ENCODE data around the gene CNKSR3.

CNKSR3 gene

GRCh38 chr6:154462425-154462824, 48.1 kb downstream of the CNKSR3 start:
- H3K4me3 ChIP-seq (ENCODE audit: low read depth, low read length): no peak overlapping the region

GRCh38 chr6:154461348-154461747, 49.1 kb downstream of the CNKSR3 start:
- no peak overlapping the region for H3K4me3 ChIP-seq (ENCODE audit: low read depth, low read length)
- in situ Hi-C loops (cut with HindIII; ENCODE audit: low sequenced_read_pairs): no loop called here
- no peak for TF ChIP-seq CTCF (IDR thresholded peaks at IDR 0.05; ENCODE audit: low read depth, low read length, missing control alignments)
- DNase-seq (ENCODE audit: low read depth): no peak

More at GRCh38 chr6:154462425-154462824, 48.1 kb downstream of the CNKSR3 start:
- DNase-seq (ENCODE audit: low read depth): no peak
- no peak for TF ChIP-seq CTCF (IDR thresholded peaks at IDR 0.05; ENCODE audit: low read depth, low read length, missing control alignments)
- in situ Hi-C loops (cut with HindIII; ENCODE audit: low sequenced_read_pairs): no loop called here

GRCh38 chr6:154460306-154461071, 50.0 kb downstream of the CNKSR3 start:
- no peak overlapping the region for H3K4me3 ChIP-seq (ENCODE audit: low read depth, low read length)
- peak; percentile 89 for DNase-seq (ENCODE audit: low read depth)
- no peak for TF ChIP-seq CTCF (IDR thresholded peaks at IDR 0.05; ENCODE audit: low read depth, low read length, missing control alignments)
- in situ Hi-C loops (cut with HindIII; ENCODE audit: low sequenced_read_pairs): no loop called here

- DNase-seq (ENCODE audit: low read depth): no peak
- in situ Hi-C loops (cut with HindIII; ENCODE audit: low sequenced_read_pairs): no loop called here
- TF ChIP-seq CTCF (IDR thresholded peaks at IDR 0.05; ENCODE audit: low read depth, low read length, missing control alignments): no peak
Measured at GRCh38 chr6:154459513-154459912, 51.0 kb downstream of the CNKSR3 start.

GRCh38 chr6:154458565-154459470, 51.7 kb downstream of the CNKSR3 start:
- DNase-seq (ENCODE audit: low read depth): no peak
- no peak for TF ChIP-seq CTCF (IDR thresholded peaks at IDR 0.05; ENCODE audit: low read depth, low read length, missing control alignments)
- in situ Hi-C loops (cut with HindIII; ENCODE audit: low sequenced_read_pairs): no loop called here
- H3K4me3 ChIP-seq (ENCODE audit: low read depth, low read length): no peak overlapping the region

More at GRCh38 chr6:154459513-154459912, 51.0 kb downstream of the CNKSR3 start:
- H3K4me3 ChIP-seq (ENCODE audit: low read depth, low read length): no peak overlapping the region

GRCh38 chr6:154457881-154458284, 52.6 kb downstream of the CNKSR3 start:
- no peak for DNase-seq (ENCODE audit: low read depth)
- in situ Hi-C loops (cut with HindIII; ENCODE audit: low sequenced_read_pairs): no loop called here
- H3K4me3 ChIP-seq (ENCODE audit: low read depth, low read length): no peak overlapping the region
- TF ChIP-seq CTCF (IDR thresholded peaks at IDR 0.05; ENCODE audit: low read depth, low read length, missing control alignments): no peak
